K562 treated with DMSO at 1 percent for 12 hours (cell line): ENCODE measurements around the gene SNX10. TPM values are rescaled to one million over a fixed set of nuclear protein-coding genes. Genes with fewer than 3 reads are reported as not detected.

Experiments
- total RNA-seq: library from RNA; unstranded; fragments of 300-600 nt; gene quantifications from 2 replicates; pipeline ENCODE4 v1.2.3, GENCODE V29; 2022; ENCODE audit not compliant: insufficient read depth

Gene SNX10, protein sequence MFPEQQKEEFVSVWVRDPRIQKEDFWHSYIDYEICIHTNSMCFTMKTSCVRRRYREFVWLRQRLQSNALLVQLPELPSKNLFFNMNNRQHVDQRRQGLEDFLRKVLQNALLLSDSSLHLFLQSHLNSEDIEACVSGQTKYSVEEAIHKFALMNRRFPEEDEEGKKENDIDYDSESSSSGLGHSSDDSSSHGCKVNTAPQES
- 6.5 and 17.0 TPM in 2 replicates for total RNA-seq

DNA sequence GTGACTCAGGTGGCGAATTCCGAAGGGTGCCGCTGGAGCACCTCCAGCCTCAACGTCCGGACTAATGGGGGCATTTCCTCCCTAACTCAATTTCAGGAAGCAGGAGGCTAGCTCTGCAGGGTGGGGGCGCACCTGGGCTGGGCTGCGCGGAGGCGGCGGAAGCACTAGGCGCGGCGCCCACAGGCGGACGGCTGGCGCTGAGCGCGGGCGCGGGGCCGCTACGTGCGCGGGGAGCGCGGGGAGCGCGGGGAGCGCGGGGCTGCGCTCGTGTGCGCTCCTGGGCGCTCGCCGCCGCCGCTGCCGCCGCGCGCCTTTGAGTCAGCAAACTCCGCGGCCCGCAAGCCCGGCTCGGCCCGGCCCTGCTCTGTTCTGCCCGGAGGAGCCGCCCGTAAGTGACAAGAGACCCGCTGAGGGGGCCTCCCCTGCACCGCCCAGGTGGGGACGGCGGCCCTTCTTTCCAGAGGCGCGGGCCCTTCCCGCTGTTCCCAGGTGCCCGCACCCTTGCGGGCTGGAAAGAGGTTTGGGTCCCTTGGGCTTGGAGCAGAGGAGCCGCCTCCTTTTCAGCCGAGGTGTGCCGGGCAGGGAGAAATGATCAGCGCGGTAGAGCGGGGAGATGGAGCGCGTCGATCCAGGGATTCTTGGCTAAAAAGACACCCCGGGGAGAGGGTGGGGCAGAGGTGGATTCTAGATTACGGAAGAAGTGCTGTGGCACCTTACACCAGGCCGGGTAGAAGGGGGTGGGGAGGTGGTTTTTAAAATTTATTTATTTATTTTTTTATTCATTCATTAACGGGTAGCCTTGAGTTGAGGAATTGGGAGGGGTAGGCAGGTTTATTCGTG, at the start of gene SNX10:
Gene SNX10, plus strand, starts transcription at position 164 of the 840 bp plus-strand sequence. CDS start 54,581 bp downstream, outside the sequence.

Other genes with a start within 250 kb of the SNX10 start
- 6.7 and 14.7 TPM in 2 replicates for gene NFE2L3, start 139.7 kb upstream of the SNX10 start, total RNA-seq
- gene HNRNPA2B1, start 91.1 kb upstream of the SNX10 start, total RNA-seq: 321 and 553 TPM in 2 replicates
- 89.9 and 175 TPM in 2 replicates for gene CBX3, start 90.1 kb upstream of the SNX10 start, total RNA-seq